Endothelial cell of umbilical vein (primary cell): Measurements from ENCODE around the gene TCP11. TPM values are rescaled to one million over a fixed set of nuclear protein-coding genes. Genes with fewer than 3 reads are reported as not detected.

ENCODE experiments used
- BruUV-seq: library from RNA; stranded (reverse); fragments of 400-500 nt; replicated peaks from 2 replicates; lab custom pipeline; 2021; lab: Mats Ljungman, UMichigan
- CTCF ChIA-PET: fragments of 300-600, 350-600 bp; sonication (Branson Sonifier 250); formaldehyde crosslinking; loops from one replicate; lab custom pipeline; 2021; ENCODE audit warnings: antibody characterized with exemption, inconsistent platforms; lab: Charles Lee
- POLR2A ChIA-PET: fragments of 300-600, 350-600 bp; sonication (Branson Sonifier 250); formaldehyde crosslinking; loops from one replicate; lab custom pipeline; 2021; ENCODE audit warnings: antibody characterized with exemption, inconsistent platforms; lab: Charles Lee
- DNase-seq: peaks from one replicate; pipeline ENCODE4 v3.0.0-alpha.2; 2011; ENCODE audit warnings: low read depth, low spot score
- FAIRE-seq: peaks from 2 replicates; lab custom pipeline; 2011; peaks lifted over from hg19 to GRCh38; lab: Jason Lieb, UNC
- H2AFZ ChIP-seq: 2 replicates; pipeline ENCODE4 v1.6.0; 2012; ENCODE audit warnings: low read depth, low read length, control low read depth, inconsistent platforms
- H3K27ac ChIP-seq: 2 replicates; pipeline ENCODE4 v1.5.1; 2011; ENCODE audit warnings: low read depth, mild to moderate bottlenecking, control low read depth, low read length, moderate library complexity; ENCODE audit not compliant: insufficient read depth
- H3K27me3 ChIP-seq, 2 experiments: 2 replicates each; pipeline versions ENCODE4 v1.6.0 to v1.6.1; 2011; ENCODE audit warnings: low read length in 2 of 2, mixed read lengths in 1 of 2; ENCODE audit not compliant: control insufficient read depth in 2 of 2, insufficient read depth in 2 of 2
- H3K36me3 ChIP-seq, 2 experiments: 2 replicates in 1 of 2; 3 replicates in 1 of 2; pipeline ENCODE4 v1.5.1; 2011; ENCODE audit warnings: low read length in 2 of 2, mild to moderate bottlenecking in 1 of 2, moderate library complexity in 1 of 2; ENCODE audit not compliant: control insufficient read depth in 2 of 2, insufficient read depth in 2 of 2; ENCODE audit errors: extremely low read depth in 1 of 2
- H3K4me1 ChIP-seq: 3 replicates; pipeline ENCODE4 v1.5.1; 2011; ENCODE audit warnings: mild to moderate bottlenecking, low read length; ENCODE audit not compliant: control insufficient read depth, insufficient read depth; ENCODE audit errors: extremely low read depth
- H3K4me2 ChIP-seq: 2 replicates; pipeline ENCODE4 v1.6.1; 2011; ENCODE audit warnings: low read length, control low read depth, mixed read lengths; ENCODE audit not compliant: insufficient read depth
- H3K4me3 ChIP-seq, 3 experiments: fragments of 200-600 bp in 1 of 3; sonication (generic), shearing (Covaris generic) in 1 of 3; replicated peaks in 1 of 3; 2 replicates each; pipeline ENCODE4 v1.5.1; 2011 to 2016; ENCODE audit warnings: control low read depth in 3 of 3, low read length in 3 of 3, mild to moderate bottlenecking in 2 of 3, inconsistent platforms in 1 of 3, low read depth in 1 of 3, moderate library complexity in 1 of 3; ENCODE audit not compliant: insufficient read depth in 1 of 3
- H3K79me2 ChIP-seq: 2 replicates; pipeline ENCODE4 v1.6.0; 2012; ENCODE audit warnings: low read length, inconsistent platforms; ENCODE audit not compliant: control insufficient read depth, insufficient read depth
- H3K9ac ChIP-seq: replicated peaks from 2 replicates; pipeline ENCODE3; 2011; ENCODE audit warnings: low read length, control low read depth; ENCODE audit not compliant: insufficient read depth; ENCODE audit errors: extremely low read depth
- H3K9me1 ChIP-seq: replicated peaks from 3 replicates; pipeline ENCODE4 v1.6.0; 2011; ENCODE audit warnings: mild to moderate bottlenecking, low read length; ENCODE audit not compliant: control insufficient read depth, insufficient read depth; ENCODE audit errors: extremely low read depth
- H3K9me3 ChIP-seq: replicated peaks from 2 replicates; pipeline ENCODE4 v1.5.1; 2012; ENCODE audit warnings: low read length, inconsistent platforms; ENCODE audit not compliant: control insufficient read depth, insufficient read depth
- H4K20me1 ChIP-seq: replicated peaks from 2 replicates; pipeline ENCODE3; 2011; ENCODE audit warnings: mild to moderate bottlenecking, low read length; ENCODE audit not compliant: control insufficient read depth, insufficient read depth; ENCODE audit errors: extremely low read depth
- CTCF ChIP-seq, 2 donors: IDR thresholded peaks; 1 replicate in 1 of 2; 2 replicates in 1 of 2; pipeline ENCODE4 v1.5.1; 2011; ENCODE audit warnings: low read length in 2 of 2, mild to moderate bottlenecking in 2 of 2, moderate library complexity in 2 of 2, control low read depth in 1 of 2, inconsistent platforms in 1 of 2, low read depth in 1 of 2; ENCODE audit not compliant: insufficient read depth in 1 of 2; ENCODE audit errors: extremely low read depth in 1 of 2
- EZH2 ChIP-seq: IDR thresholded peaks from 2 replicates; pipeline ENCODE4 v1.6.1; 2012; ENCODE audit warnings: borderline replicate concordance, low read depth, mild to moderate bottlenecking, moderate library complexity, low read length, inconsistent platforms; ENCODE audit not compliant: severe bottlenecking
- FOS ChIP-seq: IDR thresholded peaks from 2 replicates; pipeline ENCODE4 v1.6.1; 2011; ENCODE audit warnings: mild to moderate bottlenecking, low read length, moderate library complexity, borderline replicate concordance; ENCODE audit not compliant: insufficient read depth
- GATA2 ChIP-seq: IDR thresholded peaks from 2 replicates; pipeline ENCODE4 v1.7.0; 2011; ENCODE audit warnings: low read depth, mild to moderate bottlenecking, moderate library complexity, mixed read lengths, low read length; ENCODE audit not compliant: insufficient read length, insufficient read depth
- JUN ChIP-seq: IDR thresholded peaks from 2 replicates; pipeline ENCODE4 v1.6.1; 2011; ENCODE audit warnings: borderline replicate concordance, low read depth; ENCODE audit not compliant: insufficient read length, insufficient read depth
- MAX ChIP-seq: IDR thresholded peaks from 2 replicates; pipeline ENCODE4 v1.6.1; 2011; ENCODE audit not compliant: insufficient read depth, insufficient read length
- MYC ChIP-seq: IDR thresholded peaks from one replicate; pipeline ENCODE4 v1.6.1; 2011; ENCODE audit warnings: mild to moderate bottlenecking, low read depth, low read length
- POLR2A ChIP-seq: IDR thresholded peaks from 2 replicates; pipeline ENCODE4 v1.6.1; 2012; ENCODE audit warnings: low read depth, mild to moderate bottlenecking, control low read depth, low read length
- POLR2AphosphoS5 ChIP-seq: IDR thresholded peaks from 2 replicates; pipeline ENCODE4 v1.6.1; 2012; ENCODE audit warnings: low read depth, mild to moderate bottlenecking, control low read depth, low read length, moderate library complexity; ENCODE audit not compliant: insufficient read depth
- dilution Hi-C: fragments of 300-500 bp; cut with MboI; formaldehyde crosslinking; loops from one replicate; pipeline ENCODE4 v1.15.0; 2019; ENCODE audit warnings: low sequenced_read_pairs; ENCODE audit not compliant: extremely low pct_ligation_motif_present
- intact Hi-C: fragments of 100-400 bp; cut with micrococcal nuclease; formaldehyde crosslinking; loops from one replicate; pipeline ENCODE4 v1.10.0; 2022
- polyA plus RNA-seq, 4 experiments: library from polyadenylated mRNA; depleted of rRNA in 3 of 4; stranded (reverse) in 3 of 4; unstranded in 1 of 4; fragments of >200 nt; gene quantifications; 2 replicates each; pipeline versions ENCODE4 v1.2.1 to v1.2.3, GENCODE V29; 2011 to 2012; ENCODE audit warnings: missing spikeins in 1 of 4
- total RNA-seq: library from RNA; stranded (reverse); gene quantifications from 2 replicates; pipeline ENCODE4 v1.2.3, GENCODE V29; 2021

The TCP11 gene
- total and polyA plus RNA-seq, 2 donors (not counting 3 experiments of a cell fraction or from before 2014, with no cell fraction given), result 0.18 TPM; not detected in 1

- Histone ChIP-seq H3K4me1 (peaks cover 9% of the 10 kb centered on the region), H3K4me3 (no peak overlapping the region), H3K27ac (no peak overlapping the region), H3K36me3 (no peaks in the 10 kb centered on the region), H2AFZ (no peak overlapping the region), H3K9me3 (no peaks in the 10 kb centered on the region), H4K20me1 (no peaks in the 10 kb centered on the region), H3K27me3 (peaks cover 0 to 4% of the 10 kb centered on the region in 2 experiments), H3K79me2 (no peaks in the 10 kb centered on the region), H3K9me1 (no peaks in the 10 kb centered on the region), H3K4me2 (no peak overlapping the region), H3K9ac (no peak overlapping the region)
- no TSS peak for BruUV-seq
- ChIA-PET POLR2A (no interaction called here), CTCF (interaction anchor here (1.3 kb wide), 1 partner anchor 13 kb away, joined by 5 read pairs; no protein-coding TSS in a partner anchor)
- intact Hi-C loops (no loop called here), dilution Hi-C loops (no loop called here)
- FAIRE-seq (no peak), DNase-seq (no peak)
- TF ChIP-seq MAX (no peak), MYC (no peak), POLR2AphosphoS5 (no peak), CTCF (IDR thresholded peaks at IDR 0.05; ENCODE audit: extremely low read depth in 1 of 2, insufficient read depth in 1 of 2, low read depth in 1 of 2, low read length in 2 of 2) (no peak), POLR2A (no peak), FOS (no peak), GATA2 (no peak), JUN (no peak), EZH2 (no peak)
Measured at GRCh38 chr6:35184580-35185301, 43.6 kb upstream of the TCP11 start.
